HCT116 (cell line): ENCODE data around the gene CROCC. TPM values are rescaled to one million over a fixed set of nuclear protein-coding genes. Genes with fewer than 3 reads are reported as not detected.

ENCODE experiments used
- ATAC-seq: fragments of 200-7000 bp; cut with Tn5 transposase; 2 replicates; pipeline ENCODE4 v1.9.1; 2020; ENCODE audit warnings: mild to moderate bottlenecking, moderate library complexity
- BruUV-seq: library from RNA; stranded (reverse); fragments of 400-500 nt; replicated peaks from 2 replicates; lab custom pipeline; 2021; lab: Mats Ljungman, UMichigan
- CTCF ChIA-PET: fragments of 300-600 bp; sonication (Branson Sonifier 250); formaldehyde crosslinking; loops from one replicate; lab custom pipeline; 2021; ENCODE audit warnings: antibody characterized with exemption; lab: Charles Lee
- POLR2A ChIA-PET: fragments of 300-600, 350-600 bp; sonication (Branson Sonifier 250); formaldehyde crosslinking; loops from one replicate; lab custom pipeline; 2021; ENCODE audit warnings: antibody characterized with exemption; lab: Charles Lee
- RAD21 ChIA-PET, 2 experiments: fragments of 300-600 bp; sonication (Branson Sonifier 250); formaldehyde crosslinking; loops; one replicate each; lab custom pipeline; 2023; ENCODE audit warnings: low total read pairs in 2 of 2; ENCODE audit not compliant: uncharacterized antibody in 2 of 2, unreplicated experiment in 2 of 2, low non-redundant PET in 1 of 2; lab: Charles Lee
- DNase-seq: peaks from one replicate; pipeline ENCODE4 v3.0.0-alpha.2; 2010; ENCODE audit warnings: low read depth, low spot score
- H2AFZ ChIP-seq: fragments of 200-600 bp; shearing (Covaris generic), sonication (generic); 2 replicates; pipeline ENCODE4 v1.6.1; 2017; ENCODE audit warnings: low read depth, mixed run types, mixed read lengths, antibody characterized with exemption, low read length; ENCODE audit not compliant: poor library complexity, severe bottlenecking
- H3K27ac ChIP-seq: 2 replicates; pipeline ENCODE4 v1.5.1; 2012; ENCODE audit warnings: low read depth, low read length
- H3K27me3 ChIP-seq: fragments of 200-600 bp; sonication (generic); 2 replicates; pipeline ENCODE4 v1.6.1; 2016; ENCODE audit warnings: mixed run types, low read length, mixed read lengths; ENCODE audit not compliant: insufficient read depth
- H3K36me3 ChIP-seq, 2 experiments: fragments of 200-500 bp in 1 of 2; fragments of 200-600 bp in 1 of 2; sonication (Bioruptor generic) in 1 of 2; sonication (generic) in 1 of 2; 2 replicates each; pipeline versions ENCODE4 v1.5.1 to v1.6.1; 2014 to 2016; ENCODE audit warnings: low read length in 2 of 2, inconsistent platforms in 1 of 2, mixed read lengths in 1 of 2, mixed run types in 1 of 2; ENCODE audit not compliant: insufficient read depth in 2 of 2, control insufficient read depth in 1 of 2
- H3K4me1 ChIP-seq, 2 experiments: fragments of 200-600 bp in 1 of 2; sonication (generic) in 1 of 2; 2 replicates each; pipeline versions ENCODE4 v1.5.1 to v1.6.1; 2012 to 2017; ENCODE audit warnings: low read length in 2 of 2, inconsistent platforms in 1 of 2, mild to moderate bottlenecking in 1 of 2, mixed read lengths in 1 of 2, mixed run types in 1 of 2, moderate library complexity in 1 of 2; ENCODE audit not compliant: insufficient read depth in 2 of 2, control insufficient read depth in 1 of 2
- H3K4me2 ChIP-seq: fragments of 200-600 bp; sonication (generic); 2 replicates; pipeline ENCODE4 v1.6.1; 2017; ENCODE audit warnings: mixed run types, low read length, mixed read lengths
- H3K4me3 ChIP-seq, 2 experiments: fragments of 200-600 bp in 1 of 2; sonication (generic) in 1 of 2; replicated peaks in 1 of 2; 2 replicates each; pipeline ENCODE4 v1.5.1; 2011 to 2016; ENCODE audit warnings: low read length in 2 of 2, control low read depth in 1 of 2, low read depth in 1 of 2, mild to moderate bottlenecking in 1 of 2, mixed read lengths in 1 of 2, mixed run types in 1 of 2
- H3K79me2 ChIP-seq: fragments of 200-600 bp; sonication (generic); 2 replicates; pipeline ENCODE4 v1.6.1; 2017; ENCODE audit warnings: mild to moderate bottlenecking, mixed run types, low read length, moderate library complexity, mixed read lengths; ENCODE audit not compliant: insufficient read depth
- H3K9ac ChIP-seq: fragments of 200-600 bp; sonication (generic); 2 replicates; pipeline ENCODE4 v1.6.1; 2016; ENCODE audit warnings: low read length, mixed read lengths
- H3K9me2 ChIP-seq: fragments of 200-600 bp; sonication (generic), shearing (Covaris generic); 2 replicates; pipeline ENCODE4 v1.6.1; 2017; ENCODE audit warnings: mixed run types, mild to moderate bottlenecking, moderate library complexity; ENCODE audit not compliant: insufficient read depth
- H3K9me3 ChIP-seq, 2 experiments: fragments of 200-500 bp in 1 of 2; fragments of 200-600 bp in 1 of 2; sonication (Bioruptor generic) in 1 of 2; sonication (generic) in 1 of 2; 2 replicates each; pipeline ENCODE4 v1.6.1; 2014 to 2017; ENCODE audit warnings: low read length in 2 of 2, mixed read lengths in 2 of 2, inconsistent platforms in 1 of 2, low read depth in 1 of 2, mild to moderate bottlenecking in 1 of 2, mixed run types in 1 of 2, moderate library complexity in 1 of 2; ENCODE audit not compliant: control insufficient read depth in 1 of 2, insufficient read depth in 1 of 2
- H4K20me1 ChIP-seq: fragments of 200-600 bp; sonication (generic), shearing (Covaris generic); 2 replicates; pipeline ENCODE4 v1.6.1; 2017; ENCODE audit warnings: mixed run types, mild to moderate bottlenecking, moderate library complexity; ENCODE audit not compliant: insufficient read depth
- ATF3 ChIP-seq: IDR thresholded peaks from 2 replicates; pipeline ENCODE4 v1.6.1; 2012
- CBX3 ChIP-seq: IDR thresholded peaks from 2 replicates; pipeline ENCODE4 v1.6.1; 2012; ENCODE audit warnings: low read depth
- EZH2 ChIP-seq: fragments of 200-600 bp; sonication (generic); IDR thresholded peaks from 2 replicates; pipeline ENCODE4 v1.6.1; 2017; ENCODE audit warnings: antibody characterized with exemption, mixed run types
- EZH2phosphoT487 ChIP-seq: fragments of 200-600 bp; IDR thresholded peaks from 2 replicates; pipeline ENCODE4 v1.6.1; 2018; ENCODE audit warnings: antibody characterized with exemption, borderline replicate concordance
- POLR2A ChIP-seq: IDR thresholded peaks from 2 replicates; pipeline ENCODE4 v1.7.0; 2011; ENCODE audit warnings: borderline replicate concordance; ENCODE audit not compliant: insufficient read depth, insufficient read length; ENCODE audit errors: extremely low read depth
- POLR2AphosphoS5 ChIP-seq: IDR thresholded peaks from 2 replicates; pipeline ENCODE4 v1.6.1; 2011; ENCODE audit warnings: mild to moderate bottlenecking, low read depth, low read length, moderate library complexity
- RAD21 ChIP-seq: IDR thresholded peaks from 2 replicates; pipeline ENCODE4 v1.6.1; 2012; ENCODE audit warnings: low read depth, mild to moderate bottlenecking
- SP1 ChIP-seq: IDR thresholded peaks from 2 replicates; pipeline ENCODE4 v1.6.1; 2012; ENCODE audit warnings: low read depth
- SRF ChIP-seq: IDR thresholded peaks from 2 replicates; pipeline ENCODE4 v1.6.1; 2012; ENCODE audit warnings: low read depth
- YY1 ChIP-seq: IDR thresholded peaks from 2 replicates; pipeline ENCODE4 v1.6.1; 2011; ENCODE audit warnings: low read length, low read depth, moderate library complexity, mild to moderate bottlenecking; ENCODE audit not compliant: insufficient replicate concordance; ENCODE audit errors: extremely low read depth
- ZBTB33 ChIP-seq: IDR thresholded peaks from 2 replicates; pipeline ENCODE4 v1.6.1; 2011; ENCODE audit warnings: mild to moderate bottlenecking, low read length, moderate library complexity; ENCODE audit not compliant: insufficient replicate concordance; ENCODE audit errors: extremely low read depth
- ZNF274 ChIP-seq: fragments of 200-500 bp; sonication (Bioruptor generic); IDR thresholded peaks from 2 replicates; pipeline ENCODE4 v1.6.1; 2014; ENCODE audit warnings: mild to moderate bottlenecking, low read depth, low read length, inconsistent platforms
- intact Hi-C: fragments of 100-400 bp; cut with micrococcal nuclease; formaldehyde crosslinking; loops from 2 replicates; pipeline ENCODE4 v1.10.0; 2022
- total RNA-seq: library from RNA; stranded (reverse); gene quantifications from one replicate; pipeline ENCODE4 v1.2.1, GENCODE V29; 2021; ENCODE audit not compliant: unreplicated experiment
- TF ChIP-seq, protein P1 (sequence below): IDR thresholded peaks from 2 replicates; pipeline ENCODE4 v1.6.1; 2012

CROCC gene
- total RNA-seq, 1 experiment from 2014 or later = 30.1 TPM

- Histone ChIP-seq H3K4me3 (peak overlapping the region; percentile 21 to 55), H3K4me1 (peaks cover 22 to 57% of the 10 kb centered on the region in 2 experiments), H3K9me2 (no peaks in the 10 kb centered on the region), H3K27me3 (no peaks in the 10 kb centered on the region), H3K79me2 (no peaks in the 10 kb centered on the region), H3K4me2 (peak overlapping the region; percentile 87), H3K9ac (peak overlapping the region; percentile 74), H3K9me3 (no peaks in the 10 kb centered on the region), H2AFZ (no peak overlapping the region), H3K27ac (peak overlapping the region; percentile 89), H3K36me3 (no peaks in the 10 kb centered on the region), H4K20me1 (no peaks in the 10 kb centered on the region)
- ChIA-PET POLR2A (interaction anchor here (0.6 to 3.8 kb wide), 24 partner anchors 9 to 537 kb away, joined by 3 to 41 read pairs (median 4); partner anchors contain the start of genes NBPF1, RNU1-1 and RNU1-2), RAD21 (no interaction called here), CTCF (interaction anchor here (1.3 to 2.0 kb wide), 2 partner anchors 140 to 285 kb away, joined by 3 to 6 read pairs; no protein-coding TSS in a partner anchor)
- TSS peak; percentile 94 for BruUV-seq
- DNase-seq (peak; percentile 92), ATAC-seq (peak; percentile 74)
- intact Hi-C loops = loop anchor here (1.0 kb wide), 1 partner anchor 9 kb away; no protein-coding TSS in a partner anchor
- TF ChIP-seq POLR2AphosphoS5 (peak; percentile 100), SRF (no peak), SP1 (no peak), ZBTB33 (peak; percentile 90), EZH2 (no peak), ATF3 (no peak), RAD21 (no peak), EZH2phosphoT487 (no peak), ZNF274 (no peak), YY1 (peak; percentile 82), POLR2A (peak; percentile 100), CBX3 (no peak)
- TF ChIP-seq, protein P1, sequence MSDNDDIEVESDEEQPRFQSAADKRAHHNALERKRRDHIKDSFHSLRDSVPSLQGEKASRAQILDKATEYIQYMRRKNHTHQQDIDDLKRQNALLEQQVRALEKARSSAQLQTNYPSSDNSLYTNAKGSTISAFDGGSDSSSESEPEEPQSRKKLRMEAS = no peak
Observed at GRCh38 chr1:16905110-16905867, 16.4 kb upstream of the CROCC start.
